ENCODE measurements around the gene PLXNC1. TPM values are rescaled to one million over a fixed set of nuclear protein-coding genes. Genes with fewer than 3 reads are reported as not detected.

The PLXNC1 gene
- polyA plus RNA-seq, 1 experiment = 2.2 TPM

- no peak for TF ChIP-seq CTCF (IDR thresholded peaks at IDR 0.05; ENCODE audit: insufficient read depth, low read depth, low read length)
- POLR2A ChIA-PET = interaction anchor here (0.6 kb wide), 1 partner anchor 1152 kb away, joined by 3 read pairs; no protein-coding TSS in a partner anchor
- DNase-seq (ENCODE audit: low read depth) = no peak
- H3K36me3 ChIP-seq (ENCODE audit: control insufficient read depth, insufficient read depth, low read length) = no peaks in the 10 kb centered on the region
- CTCF ChIA-PET = interaction anchor here (1.4 kb wide), 1 partner anchor 25 kb away, joined by 3 read pairs; no protein-coding TSS in a partner anchor
- no peaks in the 10 kb centered on the region for H3K27me3 ChIP-seq (ENCODE audit: control insufficient read depth, insufficient read depth, low read length)
- no peak overlapping the region for H3K4me3 ChIP-seq (ENCODE audit: low read depth, low read length)
Measured at GRCh38 chr12:94175763-94176668, 27.6 kb downstream of the PLXNC1 start.

- H3K27me3 ChIP-seq (ENCODE audit: control insufficient read depth, insufficient read depth, low read length) = no peaks in the 10 kb centered on the region
- DNase-seq (ENCODE audit: low read depth) = no peak
- H3K4me3 ChIP-seq (ENCODE audit: low read depth, low read length) = no peak overlapping the region
- no peaks in the 10 kb centered on the region for H3K36me3 ChIP-seq (ENCODE audit: control insufficient read depth, insufficient read depth, low read length)
- TF ChIP-seq CTCF (IDR thresholded peaks at IDR 0.05; ENCODE audit: insufficient read depth, low read depth, low read length) = no peak
- ChIA-PET CTCF (no interaction called here), POLR2A (no interaction called here)
Measured at GRCh38 chr12:94178054-94178453, 29.7 kb downstream of the PLXNC1 start.

GRCh38 chr12:94178882-94179281 lies 30.5 kb downstream of the PLXNC1 start:
- H3K27me3 ChIP-seq (ENCODE audit: control insufficient read depth, insufficient read depth, low read length) = no peaks in the 10 kb centered on the region
- H3K36me3 ChIP-seq (ENCODE audit: control insufficient read depth, insufficient read depth, low read length) = no peaks in the 10 kb centered on the region
- DNase-seq (ENCODE audit: low read depth) = no peak
- no peak for TF ChIP-seq CTCF (IDR thresholded peaks at IDR 0.05; ENCODE audit: insufficient read depth, low read depth, low read length)
- CTCF ChIA-PET = no interaction called here
- POLR2A ChIA-PET = no interaction called here
- H3K4me3 ChIP-seq (ENCODE audit: low read depth, low read length) = no peak overlapping the region

GRCh38 chr12:94179723-94180122 lies 31.3 kb downstream of the PLXNC1 start:
- ChIA-PET POLR2A (no interaction called here), CTCF (no interaction called here)
- no peak for DNase-seq (ENCODE audit: low read depth)
- TF ChIP-seq CTCF (IDR thresholded peaks at IDR 0.05; ENCODE audit: insufficient read depth, low read depth, low read length) = no peak
- H3K27me3 ChIP-seq (ENCODE audit: control insufficient read depth, insufficient read depth, low read length) = no peaks in the 10 kb centered on the region
- no peaks in the 10 kb centered on the region for H3K36me3 ChIP-seq (ENCODE audit: control insufficient read depth, insufficient read depth, low read length)
- no peak overlapping the region for H3K4me3 ChIP-seq (ENCODE audit: low read depth, low read length)

- DNase-seq (ENCODE audit: low read depth) = no peak
- no peaks in the 10 kb centered on the region for H3K27me3 ChIP-seq (ENCODE audit: control insufficient read depth, insufficient read depth, low read length)
- no peak overlapping the region for H3K4me3 ChIP-seq (ENCODE audit: low read depth, low read length)
- no peak for TF ChIP-seq CTCF (IDR thresholded peaks at IDR 0.05; ENCODE audit: insufficient read depth, low read depth, low read length)
- ChIA-PET CTCF (interaction anchor here (0.8 kb wide), 1 partner anchor 18 kb away, joined by 3 read pairs; no protein-coding TSS in a partner anchor), POLR2A (no interaction called here)
- no peaks in the 10 kb centered on the region for H3K36me3 ChIP-seq (ENCODE audit: control insufficient read depth, insufficient read depth, low read length)
Measured at GRCh38 chr12:94180558-94181296, 32.4 kb downstream of the PLXNC1 start.

Data from BJ (cell line).